Measurements from ENCODE around the gene CRADD. TPM values are rescaled to one million over a fixed set of nuclear protein-coding genes. Genes with fewer than 3 reads are reported as not detected.

CRADD gene
- total RNA-seq, 2 donors from 2014 or later, result 27.2 to 75.2 TPM

GRCh38 chr12:93766796-93767523 is 89.8 kb downstream of the CRADD start:
- ATAC-seq, result no peak
- H3K4me3 ChIP-seq, result no peak overlapping the region
- peaks cover 14% of the 10 kb centered on the region for H3K4me1 ChIP-seq
- no peaks in the 10 kb centered on the region for H3K9me3 ChIP-seq
- 53 to 65% methylated on average over 6 of the region's 6 CpGs for WGBS, 2 donors
- no peaks in the 10 kb centered on the region for H3K36me3 ChIP-seq (replicated peaks in 1 of 2; ENCODE audit: insufficient read depth in 1 of 2, low read depth in 2 of 2)
- intact Hi-C loops (cut with DNase I), result no loop called here
- H3K27me3 ChIP-seq, result no peaks in the 10 kb centered on the region
- no peak for TF ChIP-seq POLR2A (IDR thresholded peaks at IDR 0.05)
- TF ChIP-seq, protein P1, sequence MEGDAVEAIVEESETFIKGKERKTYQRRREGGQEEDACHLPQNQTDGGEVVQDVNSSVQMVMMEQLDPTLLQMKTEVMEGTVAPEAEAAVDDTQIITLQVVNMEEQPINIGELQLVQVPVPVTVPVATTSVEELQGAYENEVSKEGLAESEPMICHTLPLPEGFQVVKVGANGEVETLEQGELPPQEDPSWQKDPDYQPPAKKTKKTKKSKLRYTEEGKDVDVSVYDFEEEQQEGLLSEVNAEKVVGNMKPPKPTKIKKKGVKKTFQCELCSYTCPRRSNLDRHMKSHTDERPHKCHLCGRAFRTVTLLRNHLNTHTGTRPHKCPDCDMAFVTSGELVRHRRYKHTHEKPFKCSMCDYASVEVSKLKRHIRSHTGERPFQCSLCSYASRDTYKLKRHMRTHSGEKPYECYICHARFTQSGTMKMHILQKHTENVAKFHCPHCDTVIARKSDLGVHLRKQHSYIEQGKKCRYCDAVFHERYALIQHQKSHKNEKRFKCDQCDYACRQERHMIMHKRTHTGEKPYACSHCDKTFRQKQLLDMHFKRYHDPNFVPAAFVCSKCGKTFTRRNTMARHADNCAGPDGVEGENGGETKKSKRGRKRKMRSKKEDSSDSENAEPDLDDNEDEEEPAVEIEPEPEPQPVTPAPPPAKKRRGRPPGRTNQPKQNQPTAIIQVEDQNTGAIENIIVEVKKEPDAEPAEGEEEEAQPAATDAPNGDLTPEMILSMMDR (IDR thresholded peaks at IDR 0.05), result peak in 4 of 7 experiments; percentile 14 to 47 (median 34)
- H3K27ac ChIP-seq, result peak overlapping the region in 1 of 4 donors; percentile 15
- peak in 2 of 4 donors; percentile 20 to 39 for DNase-seq

GRCh38 chr12:93767524-93767863 is 90.3 kb downstream of the CRADD start:
- Histone ChIP-seq H3K9me3 (no peaks in the 10 kb centered on the region), H3K4me3 (no peak overlapping the region), H3K27me3 (no peaks in the 10 kb centered on the region), H3K4me1 (peaks cover 14% of the 10 kb centered on the region), H3K36me3 (replicated peaks in 1 of 2; ENCODE audit: insufficient read depth in 1 of 2, low read depth in 2 of 2) (no peaks in the 10 kb centered on the region), H3K27ac (no peak overlapping the region)
- TF ChIP-seq, protein P1 (IDR thresholded peaks at IDR 0.05), result no peak
- TF ChIP-seq POLR2A (IDR thresholded peaks at IDR 0.05), result no peak
- intact Hi-C loops (cut with DNase I), result no loop called here
- no peak for ATAC-seq
- no peak for DNase-seq

DNA sequence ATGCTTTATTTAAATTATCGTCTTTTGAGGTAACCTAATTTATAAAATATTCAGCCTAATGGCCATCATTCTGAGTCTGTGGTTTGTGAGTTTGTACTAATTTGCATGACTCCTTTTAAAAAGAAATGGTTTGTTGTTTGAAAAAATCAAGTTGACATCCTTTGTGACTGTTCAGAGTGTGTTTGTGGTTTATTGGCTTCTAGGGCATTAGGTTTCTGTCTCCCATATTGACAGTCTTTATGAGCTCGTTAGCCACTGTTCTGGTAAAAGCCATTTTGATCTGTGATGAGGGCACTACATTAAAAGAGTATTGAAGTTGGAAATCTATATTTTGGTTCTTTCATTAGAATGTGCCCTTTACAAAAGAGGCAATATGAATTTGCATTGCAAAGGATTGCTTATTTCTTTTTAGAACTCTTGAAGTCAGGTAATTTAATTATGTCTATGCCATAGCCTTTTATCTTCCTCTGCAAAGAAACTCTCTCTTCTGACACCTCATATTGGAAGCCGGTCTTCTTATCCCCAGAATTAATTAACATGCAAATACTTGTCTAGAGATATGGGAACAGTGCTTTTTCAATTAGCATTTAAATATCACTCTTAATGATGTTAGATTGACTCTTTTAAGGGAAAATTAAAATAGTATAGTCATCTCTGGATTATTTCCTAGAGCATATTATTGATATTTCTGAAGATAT is 95.0 kb downstream of the CRADD start:
- ATAC-seq (no peak), DNase-seq (no peak)
- no peak overlapping the region for H3K27ac ChIP-seq
- H3K36me3 ChIP-seq (replicated peaks in 1 of 2; ENCODE audit: insufficient read depth in 1 of 2, low read depth in 2 of 2), result no peaks in the 10 kb centered on the region
- no peak overlapping the region for H3K4me3 ChIP-seq
- no peaks in the 10 kb centered on the region for H3K9me3 ChIP-seq
- peaks cover 4% of the 10 kb centered on the region for H3K4me1 ChIP-seq
- WGBS, 2 donors, result 88 to 91% methylated on average over 3 of the region's 3 CpGs
- intact Hi-C loops (cut with DNase I), result no loop called here
- H3K27me3 ChIP-seq, result no peaks in the 10 kb centered on the region
- TF ChIP-seq POLR2A (IDR thresholded peaks at IDR 0.05), result no peak
- TF ChIP-seq, protein P1 (IDR thresholded peaks at IDR 0.05), result no peak

DNA sequence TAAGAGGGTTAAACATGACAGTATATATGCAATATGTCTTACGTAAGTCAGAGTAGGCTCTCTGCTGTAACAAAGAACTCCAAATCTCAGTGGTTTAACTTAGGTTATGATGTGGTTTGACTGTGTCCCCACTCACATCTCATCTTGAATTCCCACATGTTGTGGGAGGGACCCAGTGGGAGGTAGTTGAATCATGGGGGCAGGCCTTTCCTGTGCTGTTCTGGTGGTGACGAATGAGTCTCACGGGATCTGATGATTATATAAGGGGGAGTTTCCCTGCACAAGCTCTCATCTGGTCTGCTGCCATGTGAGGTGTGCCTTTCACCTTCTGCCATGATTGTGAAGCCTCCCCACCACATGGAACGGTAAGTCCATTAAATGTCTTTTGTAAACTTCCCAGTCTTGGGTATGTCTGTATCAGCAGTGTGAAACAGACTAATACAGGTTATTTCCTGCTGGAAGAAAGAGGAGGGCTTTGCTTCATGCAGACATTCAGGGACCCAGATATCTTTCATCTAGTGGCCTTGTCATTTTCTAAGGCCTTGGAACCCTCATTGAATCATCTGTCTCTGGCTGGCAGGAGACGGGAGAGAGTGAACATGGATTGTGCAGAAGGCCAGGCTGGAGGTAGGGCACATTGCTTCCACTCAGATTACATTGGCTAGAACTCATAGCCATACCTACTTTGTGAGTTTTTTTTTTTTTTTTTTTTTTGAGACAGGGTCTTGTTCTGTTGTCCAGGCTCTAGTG is 96.1 kb downstream of the CRADD start:
- DNase-seq (no peak), ATAC-seq (no peak)
- H3K27me3 ChIP-seq, result no peaks in the 10 kb centered on the region
- H3K4me3 ChIP-seq, result no peak overlapping the region
- peaks cover 6% of the 10 kb centered on the region for H3K4me1 ChIP-seq
- H3K9me3 ChIP-seq, result no peaks in the 10 kb centered on the region
- H3K27ac ChIP-seq, result no peak overlapping the region
- intact Hi-C loops (cut with DNase I), result no loop called here
- TF ChIP-seq, protein P1 (IDR thresholded peaks at IDR 0.05), result no peak
- no peak for TF ChIP-seq POLR2A (IDR thresholded peaks at IDR 0.05)
- no peaks in the 10 kb centered on the region for H3K36me3 ChIP-seq (replicated peaks in 1 of 2; ENCODE audit: insufficient read depth in 1 of 2, low read depth in 2 of 2)
- WGBS, 2 donors, result 66 to 83% methylated on average over 5 of the region's 5 CpGs

Measured in body of pancreas (tissue), 4 donors.